ENCODE data around the gene NFYC. TPM values are rescaled to one million over a fixed set of nuclear protein-coding genes. Genes with fewer than 3 reads are reported as not detected.

NFYC gene
- total RNA-seq, 1 experiment from 2014 or later, result 83.0 TPM

- H3K4me1 ChIP-seq (ENCODE audit: insufficient read depth, low read length, poor library complexity, severe bottlenecking), result peaks cover 18% of the 10 kb centered on the region
- H3K36me3 ChIP-seq (ENCODE audit: insufficient read depth, low read length, poor library complexity, severe bottlenecking), result no peaks in the 10 kb centered on the region
- H3K27ac ChIP-seq (ENCODE audit: low read depth, low read length, poor library complexity, severe bottlenecking), result no peak overlapping the region
- H3K9me3 ChIP-seq (ENCODE audit: low read depth, low read length, poor library complexity, severe bottlenecking), result no peaks in the 10 kb centered on the region
- DNase-seq (ENCODE audit: low spot score), result no peak
- H3K4me3 ChIP-seq (ENCODE audit: low read depth, low read length, poor library complexity, severe bottlenecking), result no peak overlapping the region
- TF ChIP-seq CTCF (conservative IDR thresholded peaks at IDR 0.05; ENCODE audit: low read depth, low read length) (no peak), EZH2 (IDR thresholded peaks at IDR 0.05; ENCODE audit: borderline replicate concordance, low read depth, low read length, poor library complexity, severe bottlenecking) (no peak)
- no peaks in the 10 kb centered on the region for H3K27me3 ChIP-seq (replicated peaks; ENCODE audit: insufficient read depth, low read depth, low read length, poor library complexity)
- ChIA-PET CTCF (no interaction called here), POLR2A (ENCODE audit: low non-redundant PET) (no interaction called here)
- intact Hi-C loops (cut with micrococcal nuclease; ENCODE audit: unreplicated experiment), result no loop called here
- BruUV-seq (replicated peaks), result no TSS peak
Measured at GRCh38 chr1:40658751-40659648, 32.5 kb upstream of the NFYC start.

GRCh38 chr1:40659649-40659947 is 31.9 kb upstream of the NFYC start:
- no TSS peak for BruUV-seq (replicated peaks)
- ChIA-PET CTCF (no interaction called here), POLR2A (ENCODE audit: low non-redundant PET) (no interaction called here)
- Histone ChIP-seq H3K9me3 (ENCODE audit: low read depth, low read length, poor library complexity, severe bottlenecking) (no peaks in the 10 kb centered on the region), H3K27ac (ENCODE audit: low read depth, low read length, poor library complexity, severe bottlenecking) (no peak overlapping the region), H3K36me3 (ENCODE audit: insufficient read depth, low read length, poor library complexity, severe bottlenecking) (no peaks in the 10 kb centered on the region), H3K4me1 (ENCODE audit: insufficient read depth, low read length, poor library complexity, severe bottlenecking) (peaks cover 24% of the 10 kb centered on the region), H3K4me3 (ENCODE audit: low read depth, low read length, poor library complexity, severe bottlenecking) (no peak overlapping the region), H3K27me3 (replicated peaks; ENCODE audit: insufficient read depth, low read depth, low read length, poor library complexity) (no peaks in the 10 kb centered on the region)
- intact Hi-C loops (cut with micrococcal nuclease; ENCODE audit: unreplicated experiment), result no loop called here
- no peak for TF ChIP-seq EZH2 (IDR thresholded peaks at IDR 0.05; ENCODE audit: borderline replicate concordance, low read depth, low read length, poor library complexity, severe bottlenecking)
- TF ChIP-seq CTCF (conservative IDR thresholded peaks at IDR 0.05; ENCODE audit: low read depth, low read length), result no peak
- no peak for DNase-seq (ENCODE audit: low spot score)

GRCh38 chr1:40661678-40662077 is 29.8 kb upstream of the NFYC start:
- Histone ChIP-seq H3K36me3 (ENCODE audit: insufficient read depth, low read length, poor library complexity, severe bottlenecking) (no peaks in the 10 kb centered on the region), H3K27ac (ENCODE audit: low read depth, low read length, poor library complexity, severe bottlenecking) (peak overlapping the region; percentile 69), H3K4me1 (ENCODE audit: insufficient read depth, low read length, poor library complexity, severe bottlenecking) (peaks cover 28% of the 10 kb centered on the region), H3K27me3 (replicated peaks; ENCODE audit: insufficient read depth, low read depth, low read length, poor library complexity) (no peaks in the 10 kb centered on the region), H3K4me3 (ENCODE audit: low read depth, low read length, poor library complexity, severe bottlenecking) (no peak overlapping the region), H3K9me3 (ENCODE audit: low read depth, low read length, poor library complexity, severe bottlenecking) (no peaks in the 10 kb centered on the region)
- ChIA-PET POLR2A (ENCODE audit: low non-redundant PET) (interaction anchor here (0.6 kb wide), 1 partner anchor 1919 kb away, joined by 3 read pairs; no protein-coding TSS in a partner anchor), CTCF (no interaction called here)
- intact Hi-C loops (cut with micrococcal nuclease; ENCODE audit: unreplicated experiment), result no loop called here
- no peak for DNase-seq (ENCODE audit: low spot score)
- no TSS peak for BruUV-seq (replicated peaks)
- TF ChIP-seq CTCF (conservative IDR thresholded peaks at IDR 0.05; ENCODE audit: low read depth, low read length) (no peak), EZH2 (IDR thresholded peaks at IDR 0.05; ENCODE audit: borderline replicate concordance, low read depth, low read length, poor library complexity, severe bottlenecking) (no peak)
